KMS-11 (cell line): Measurements from ENCODE around the gene ASS1.

Experiments
- H2AFZ ChIP-seq: fragments of 200-600 bp; sonication (generic); 2 replicates; pipeline ENCODE4 v1.6.1; 2016; ENCODE audit warnings: antibody characterized with exemption, mixed run types, low read depth
- H3K27ac ChIP-seq: fragments of 200-600 bp; sonication (generic); 2 replicates; pipeline ENCODE4 v1.6.1; 2016; ENCODE audit warnings: mild to moderate bottlenecking, mixed run types
- H3K27me3 ChIP-seq: fragments of 200-600 bp; sonication (generic); 2 replicates; pipeline ENCODE4 v1.6.1; 2017; ENCODE audit warnings: mild to moderate bottlenecking, low read depth, mixed run types, moderate library complexity; ENCODE audit not compliant: insufficient read depth
- H3K36me3 ChIP-seq: fragments of 200-600 bp; sonication (generic); 2 replicates; pipeline ENCODE4 v1.6.1; 2017; ENCODE audit warnings: mild to moderate bottlenecking, mixed run types; ENCODE audit not compliant: insufficient read depth
- H3K4me1 ChIP-seq: fragments of 200-600 bp; sonication (generic); 2 replicates; pipeline ENCODE4 v1.6.1; 2016; ENCODE audit warnings: mild to moderate bottlenecking, low read depth, mixed run types; ENCODE audit not compliant: poor library complexity, severe bottlenecking
- H3K4me2 ChIP-seq: fragments of 200-600 bp; sonication (generic); 2 replicates; pipeline ENCODE4 v1.7.0; 2016; ENCODE audit warnings: mild to moderate bottlenecking, mixed run types
- H3K4me3 ChIP-seq: fragments of 200-600 bp; sonication (generic); IDR thresholded peaks from 2 replicates; pipeline ENCODE4 v1.6.1; 2017; ENCODE audit warnings: low read depth, low read length, mixed read lengths; ENCODE audit not compliant: insufficient read depth
- H3K79me2 ChIP-seq: fragments of 200-600 bp; sonication (generic); 2 replicates; pipeline ENCODE4 v1.6.1; 2016; ENCODE audit warnings: low read depth, mixed run types; ENCODE audit not compliant: insufficient read depth
- H3K9ac ChIP-seq: fragments of 200-600 bp; sonication (generic); 2 replicates; pipeline ENCODE4 v1.6.1; 2016; ENCODE audit warnings: mild to moderate bottlenecking, mixed run types
- H4K20me1 ChIP-seq: fragments of 200-600 bp; sonication (generic); 2 replicates; pipeline ENCODE4 v1.6.1; 2016; ENCODE audit warnings: mild to moderate bottlenecking, mixed run types; ENCODE audit not compliant: insufficient read depth
- CTCF ChIP-seq: fragments of 200-600 bp; sonication (generic); conservative IDR thresholded peaks from 2 replicates; pipeline ENCODE4 v1.6.1; 2017; ENCODE audit warnings: low read depth, mild to moderate bottlenecking, antibody characterized with exemption, low read length, moderate library complexity, mixed read lengths

ASS1 gene

GRCh38 chr9:130421154-130421801, 23.5 kb upstream of the ASS1 start:
- Histone ChIP-seq H2AFZ (no peak overlapping the region), H3K79me2 (no peaks in the 10 kb centered on the region), H3K4me2 (no peak overlapping the region), H3K27ac (no peak overlapping the region), H3K27me3 (peaks cover 93% of the 10 kb centered on the region), H3K9ac (no peak overlapping the region), H3K4me3 (no peak overlapping the region), H3K4me1 (no peaks in the 10 kb centered on the region), H4K20me1 (no peaks in the 10 kb centered on the region), H3K36me3 (no peaks in the 10 kb centered on the region)
- TF ChIP-seq CTCF = no peak

- TF ChIP-seq CTCF = no peak
- no peaks in the 10 kb centered on the region for H3K36me3 ChIP-seq
- no peak overlapping the region for H3K9ac ChIP-seq
- H2AFZ ChIP-seq = no peak overlapping the region
- no peak overlapping the region for H3K4me2 ChIP-seq
- H4K20me1 ChIP-seq = no peaks in the 10 kb centered on the region
- peaks cover 93% of the 10 kb centered on the region for H3K27me3 ChIP-seq
- H3K4me3 ChIP-seq = no peak overlapping the region
- no peaks in the 10 kb centered on the region for H3K79me2 ChIP-seq
- H3K4me1 ChIP-seq = no peaks in the 10 kb centered on the region
- H3K27ac ChIP-seq = no peak overlapping the region
Observed at GRCh38 chr9:130421802-130422276, 22.9 kb upstream of the ASS1 start.

DNA sequence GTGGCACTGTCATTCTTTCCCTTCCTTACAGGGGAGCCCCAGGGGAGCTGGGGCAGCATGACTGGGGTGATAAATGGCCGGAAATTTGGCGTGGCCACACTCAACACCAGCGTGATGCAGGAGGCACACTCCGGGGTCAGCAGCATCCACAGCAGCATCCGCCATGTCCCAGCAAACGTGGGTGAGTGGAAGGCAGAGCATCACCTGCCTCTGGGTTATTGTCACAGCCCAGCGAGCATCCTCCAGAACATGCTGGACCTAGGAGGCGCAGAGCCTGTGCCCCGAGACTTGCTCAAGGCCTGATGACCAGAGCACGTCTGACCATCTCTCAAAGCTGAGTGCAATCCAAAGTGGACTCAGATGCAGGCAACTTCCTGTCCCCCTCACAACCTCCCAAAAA, 22.2 kb upstream of the ASS1 start:
- no peaks in the 10 kb centered on the region for H3K79me2 ChIP-seq
- no peak overlapping the region for H2AFZ ChIP-seq
- no peak overlapping the region for H3K4me3 ChIP-seq
- H3K27me3 ChIP-seq = peaks cover 93% of the 10 kb centered on the region
- H3K27ac ChIP-seq = no peak overlapping the region
- H3K4me2 ChIP-seq = no peak overlapping the region
- no peaks in the 10 kb centered on the region for H3K4me1 ChIP-seq
- H3K9ac ChIP-seq = no peak overlapping the region
- no peak for TF ChIP-seq CTCF
- H3K36me3 ChIP-seq = no peaks in the 10 kb centered on the region
- no peaks in the 10 kb centered on the region for H4K20me1 ChIP-seq

DNA sequence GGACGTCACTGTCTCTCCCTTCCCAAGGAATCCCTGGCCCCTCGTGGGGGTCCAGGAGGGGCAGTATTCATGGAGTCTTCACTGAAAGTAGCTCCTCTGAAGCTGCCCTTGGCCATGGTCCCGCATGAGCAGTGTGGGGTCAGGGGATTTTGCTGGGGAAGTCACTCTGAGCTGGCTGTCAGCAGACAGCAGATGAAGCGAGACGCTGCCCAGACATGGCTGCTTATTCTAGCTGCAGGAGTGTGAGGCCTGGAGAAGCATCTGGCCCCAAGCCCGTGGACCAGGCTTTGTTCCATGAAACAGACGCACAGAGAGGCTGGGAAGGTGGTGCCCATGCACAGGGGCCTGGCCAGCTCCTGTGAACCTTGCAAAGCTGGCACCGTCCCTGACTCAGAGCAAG, 21.5 kb upstream of the ASS1 start:
- no peaks in the 10 kb centered on the region for H3K36me3 ChIP-seq
- H3K27ac ChIP-seq = no peak overlapping the region
- H2AFZ ChIP-seq = no peak overlapping the region
- no peak overlapping the region for H3K4me3 ChIP-seq
- TF ChIP-seq CTCF = no peak
- H4K20me1 ChIP-seq = no peaks in the 10 kb centered on the region
- no peaks in the 10 kb centered on the region for H3K79me2 ChIP-seq
- peaks cover 93% of the 10 kb centered on the region for H3K27me3 ChIP-seq
- H3K4me1 ChIP-seq = no peaks in the 10 kb centered on the region
- no peak overlapping the region for H3K9ac ChIP-seq
- H3K4me2 ChIP-seq = no peak overlapping the region
